Measurements from ENCODE around the gene CAPN15.
"Not testable (repeated sequence)": the region's sequence is repeated elsewhere in the genome, so short reads cannot be mapped to it uniquely, and the experiment has no call there.

Gene CAPN15

GRCh38 chr16:502179-502943 lies 25.2 kb upstream of the CAPN15 start:
- no peak for TF ChIP-seq CTCF (IDR thresholded peaks at IDR 0.05; ENCODE audit: low read depth, low read length)

GRCh38 chr16:503150-504071 lies 24.1 kb upstream of the CAPN15 start:
- no peak overlapping the region for H3K4me3 ChIP-seq (ENCODE audit: low read depth, low read length)
- TF ChIP-seq CTCF (IDR thresholded peaks at IDR 0.05; ENCODE audit: low read depth, low read length): no peak

More at GRCh38 chr16:502179-502943, 25.2 kb upstream of the CAPN15 start:
- no peak overlapping the region for H3K4me3 ChIP-seq (ENCODE audit: low read depth, low read length)

GRCh38 chr16:505479-506245 lies 21.9 kb upstream of the CAPN15 start:
- no peak overlapping the region for H3K4me3 ChIP-seq (ENCODE audit: low read depth, low read length)
- TF ChIP-seq CTCF (IDR thresholded peaks at IDR 0.05; ENCODE audit: low read depth, low read length): no peak

GRCh38 chr16:506246-506546 lies 21.3 kb upstream of the CAPN15 start:
- no peak for TF ChIP-seq CTCF (IDR thresholded peaks at IDR 0.05; ENCODE audit: low read depth, low read length)
- H3K4me3 ChIP-seq (ENCODE audit: low read depth, low read length): no peak overlapping the region

- H3K4me3 ChIP-seq (ENCODE audit: low read depth, low read length): not testable (repeated sequence)
Observed at GRCh38 chr16:507527-507926, 20.0 kb upstream of the CAPN15 start.

- H3K4me3 ChIP-seq (ENCODE audit: low read depth, low read length): no peak overlapping the region
- no peak for TF ChIP-seq CTCF (IDR thresholded peaks at IDR 0.05; ENCODE audit: low read depth, low read length)
Observed at GRCh38 chr16:507996-508395, 19.5 kb upstream of the CAPN15 start.

GRCh38 chr16:508884-509736 lies 18.4 kb upstream of the CAPN15 start:
- no peak overlapping the region for H3K4me3 ChIP-seq (ENCODE audit: low read depth, low read length)
- no peak for TF ChIP-seq CTCF (IDR thresholded peaks at IDR 0.05; ENCODE audit: low read depth, low read length)
